Gastroesophageal sphincter (tissue), 3 donors: ENCODE data around the gene ANKRD24.

Experiments used
- CTCF ChIP-seq, 4 experiments: fragments of 200-600 bp in 2 of 4; fragments of 450-650 bp in 2 of 4; sonication (generic) in 1 of 4; IDR thresholded peaks; one replicate each; pipeline ENCODE4 v1.5.1; 2017 to 2019; ENCODE audit warnings: antibody characterized with exemption in 4 of 4, mild to moderate bottlenecking in 2 of 4, moderate library complexity in 2 of 4
- EP300 ChIP-seq: sonication (generic); formaldehyde crosslinking; IDR thresholded peaks from one replicate; pipeline ENCODE4 v1.6.1; 2017; ENCODE audit warnings: antibody characterized with exemption, mild to moderate bottlenecking

GRCh38 chr19:4268816-4269430 lies 86.4 kb downstream of the ANKRD24 start:
- no peak for TF ChIP-seq EP300
- no peak for TF ChIP-seq CTCF (IDR thresholded peaks at IDR 0.05)
